Colonic mucosa (tissue), 4 donors: ENCODE results near the gene STH. TPM values are rescaled to one million over a fixed set of nuclear protein-coding genes. Genes with fewer than 3 reads are reported as not detected.

ENCODE experiments used
- DNase-seq: peaks from one replicate; pipeline ENCODE4 v3.0.0-alpha.2; 2020
- H3K27ac ChIP-seq: fragments of 200-600 bp; one replicate; pipeline ENCODE4 v1.8.0; 2021
- H3K27me3 ChIP-seq: fragments of 200-600 bp; one replicate; pipeline ENCODE4 v1.8.0; 2021
- H3K36me3 ChIP-seq: fragments of 200-600 bp; one replicate; pipeline ENCODE4 v1.8.0; 2021
- H3K4me1 ChIP-seq: fragments of 200-600 bp; one replicate; pipeline ENCODE4 v1.8.0; 2021; ENCODE audit warnings: mild to moderate bottlenecking
- H3K4me3 ChIP-seq: fragments of 200-600 bp; one replicate; pipeline ENCODE4 v1.8.0; 2021
- H3K9ac ChIP-seq, 2 donors: one replicate each; pipeline ENCODE4 v1.7.0; 2013; ENCODE audit warnings: control low read depth in 2 of 2, low read depth in 2 of 2, low read length in 2 of 2
- H3K9me3 ChIP-seq: fragments of 200-600 bp; one replicate; pipeline ENCODE4 v1.8.0; 2021
- CTCF ChIP-seq: fragments of 200-600 bp; IDR thresholded peaks from one replicate; pipeline ENCODE4 v1.8.0; 2022; ENCODE audit warnings: antibody characterized with exemption, mild to moderate bottlenecking
- intact Hi-C: fragments of 100-400 bp; cut with DNase I; formaldehyde crosslinking; loops from one replicate; pipeline ENCODE4 v1.14.1; 2022
- total RNA-seq, 2 donors: library from RNA; stranded (reverse); fragmentation: NEBNext Ultra II Directional in 1 of 2; extraction: Animal tissue kit (Norgen Biotek cat#: 25700) in 1 of 2; gene quantifications; one replicate each; pipeline ENCODE4 v1.2.1, GENCODE V29; 2021
- donor health status: healthy.
- donor health status: DM: no; HTN: no; CAD: no.
- donor health status: DM: no; HTN: no; CAD: no.

STH gene
- total RNA-seq, 2 donors from 2014 or later: not detected

DNA sequence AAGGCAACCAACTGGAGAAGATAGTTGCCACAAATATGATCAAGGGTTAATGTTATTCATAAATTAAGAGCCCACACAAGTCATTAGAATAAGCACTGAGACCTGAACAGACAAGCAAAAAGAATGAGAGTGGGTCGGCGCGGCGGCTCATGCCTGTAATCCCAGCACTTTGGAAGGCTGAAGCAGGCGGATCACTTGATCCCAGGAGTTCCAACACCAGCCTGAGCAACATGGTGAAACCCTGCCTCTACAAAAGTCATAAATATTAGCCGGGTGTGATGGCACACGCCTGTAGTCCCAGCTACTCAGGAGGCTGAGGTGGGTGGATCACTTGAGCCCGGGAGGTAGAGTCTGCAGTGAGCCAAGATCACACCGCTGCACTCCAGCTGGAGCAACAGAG, 40.7 kb upstream of the STH start:
- intact Hi-C loops: no loop called here

GRCh38 chr17:45958994-45959665, 39.9 kb upstream of the STH start:
- intact Hi-C loops: no loop called here
- H3K9me3 ChIP-seq: no peaks in the 10 kb centered on the region
- DNase-seq: no peak
- no peaks in the 10 kb centered on the region for H3K36me3 ChIP-seq
- no peak for TF ChIP-seq CTCF
- H3K4me3 ChIP-seq: no peak overlapping the region
- no peaks in the 10 kb centered on the region for H3K27me3 ChIP-seq
- H3K27ac ChIP-seq: no peak overlapping the region
- no peaks in the 10 kb centered on the region for H3K4me1 ChIP-seq
- no peak overlapping the region for H3K9ac ChIP-seq

More for the DNA sequence above, 40.7 kb upstream of the STH start:
- TF ChIP-seq CTCF: no peak
- Histone ChIP-seq H3K9ac (no peak overlapping the region), H3K9me3 (no peaks in the 10 kb centered on the region), H3K27me3 (no peaks in the 10 kb centered on the region), H3K4me1 (no peaks in the 10 kb centered on the region), H3K4me3 (no peak overlapping the region), H3K27ac (no peak overlapping the region), H3K36me3 (no peaks in the 10 kb centered on the region)
- no peak for DNase-seq

DNA sequence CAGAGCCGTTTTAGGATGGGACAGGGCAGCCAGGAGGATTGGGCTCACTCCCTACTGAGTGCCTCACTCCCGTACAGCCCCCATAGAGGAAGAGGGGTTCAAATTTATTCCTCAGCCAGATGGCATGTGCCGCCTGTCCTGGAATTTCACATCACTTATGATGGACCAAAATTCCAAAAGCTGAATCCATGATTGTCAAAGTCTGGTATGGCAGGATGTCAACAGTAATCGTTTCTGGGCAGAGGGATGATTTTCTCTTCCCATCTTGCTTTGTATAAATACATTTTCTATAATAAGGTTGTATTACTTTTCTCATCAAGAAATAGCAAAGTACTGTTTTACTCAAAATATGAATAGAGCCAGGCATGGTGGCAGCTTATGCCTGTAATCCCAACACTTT, 38.7 kb upstream of the STH start:
- intact Hi-C loops: no loop called here
- Histone ChIP-seq H3K9ac (no peak overlapping the region), H3K27ac (no peak overlapping the region), H3K27me3 (no peaks in the 10 kb centered on the region), H3K4me3 (no peak overlapping the region), H3K36me3 (no peaks in the 10 kb centered on the region), H3K4me1 (no peaks in the 10 kb centered on the region), H3K9me3 (no peaks in the 10 kb centered on the region)
- no peak for TF ChIP-seq CTCF
- no peak for DNase-seq

DNA sequence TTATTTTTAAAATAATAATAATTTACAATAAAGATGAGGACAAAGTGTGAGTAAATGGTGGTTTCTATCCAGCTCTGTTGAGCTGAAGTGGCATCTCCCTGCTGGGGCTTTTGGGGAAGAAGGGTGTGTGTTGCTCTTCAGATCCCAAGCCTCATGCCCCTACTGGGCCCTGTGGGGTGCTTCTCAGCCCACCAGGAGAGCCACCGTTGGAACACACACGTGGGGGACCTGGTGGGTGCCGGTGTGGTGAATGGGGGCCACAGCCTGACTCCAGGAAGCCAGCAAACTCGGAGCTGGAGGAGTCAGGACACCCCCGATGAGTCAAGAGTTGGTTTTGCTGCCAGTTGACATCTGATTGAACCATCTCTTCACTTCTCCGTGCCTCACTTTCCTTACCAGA, 37.8 kb upstream of the STH start:
- no peak for TF ChIP-seq CTCF
- H3K9ac ChIP-seq: no peak overlapping the region
- H3K27me3 ChIP-seq: no peaks in the 10 kb centered on the region
- H3K4me1 ChIP-seq: no peaks in the 10 kb centered on the region
- DNase-seq: no peak
- no peak overlapping the region for H3K27ac ChIP-seq
- intact Hi-C loops: no loop called here
- H3K36me3 ChIP-seq: no peaks in the 10 kb centered on the region
- no peak overlapping the region for H3K4me3 ChIP-seq
- no peaks in the 10 kb centered on the region for H3K9me3 ChIP-seq

- intact Hi-C loops: no loop called here
- Histone ChIP-seq H3K4me1 (no peaks in the 10 kb centered on the region), H3K9me3 (no peaks in the 10 kb centered on the region), H3K4me3 (no peak overlapping the region), H3K36me3 (no peaks in the 10 kb centered on the region), H3K27me3 (no peaks in the 10 kb centered on the region), H3K27ac (no peak overlapping the region), H3K9ac (no peak overlapping the region)
- no peak for TF ChIP-seq CTCF
- DNase-seq: no peak
Measured at GRCh38 chr17:45962221-45962972, 36.7 kb upstream of the STH start.
